ENCODE results near the gene SMYD4. TPM values are rescaled to one million over a fixed set of nuclear protein-coding genes. Genes with fewer than 3 reads are reported as not detected.
"Not testable (repeated sequence)": the region's sequence is repeated elsewhere in the genome, so short reads cannot be mapped to it uniquely, and the experiment has no call there.

The SMYD4 gene
- total RNA-seq, 3 donors from 2014 or later (not counting 1 experiment from before 2014, with no cell fraction given), result 20.3 to 37.8 (median 24.3) TPM

GRCh38 chr17:1742371-1743087 lies 87.2 kb downstream of the SMYD4 start, which contains the start of gene SERPINF2:
Gene SERPINF2, plus strand, starts transcription at chr17:1742871. Its CDS starts 2,125 bp downstream, at chr17:1744996.
- no peaks in the 10 kb centered on the region for H3K9me3 ChIP-seq (ENCODE audit: control insufficient read depth, insufficient read depth, low read length)
- no peak within 1 kb of the TSS for H3K27ac Mint-ChIP-seq
- ATAC-seq (no peak), DNase-seq (no peak)
- intact Hi-C loops (cut with micrococcal nuclease), result no loop called here
- no peak within 1 kb of the TSS for H3K4me3 ChIP-seq (ENCODE audit: low read length)
- 81% methylated on average over 10 of the region's 10 CpGs for WGBS (ENCODE audit: insufficient coverage)
- TF ChIP-seq, protein P1, sequence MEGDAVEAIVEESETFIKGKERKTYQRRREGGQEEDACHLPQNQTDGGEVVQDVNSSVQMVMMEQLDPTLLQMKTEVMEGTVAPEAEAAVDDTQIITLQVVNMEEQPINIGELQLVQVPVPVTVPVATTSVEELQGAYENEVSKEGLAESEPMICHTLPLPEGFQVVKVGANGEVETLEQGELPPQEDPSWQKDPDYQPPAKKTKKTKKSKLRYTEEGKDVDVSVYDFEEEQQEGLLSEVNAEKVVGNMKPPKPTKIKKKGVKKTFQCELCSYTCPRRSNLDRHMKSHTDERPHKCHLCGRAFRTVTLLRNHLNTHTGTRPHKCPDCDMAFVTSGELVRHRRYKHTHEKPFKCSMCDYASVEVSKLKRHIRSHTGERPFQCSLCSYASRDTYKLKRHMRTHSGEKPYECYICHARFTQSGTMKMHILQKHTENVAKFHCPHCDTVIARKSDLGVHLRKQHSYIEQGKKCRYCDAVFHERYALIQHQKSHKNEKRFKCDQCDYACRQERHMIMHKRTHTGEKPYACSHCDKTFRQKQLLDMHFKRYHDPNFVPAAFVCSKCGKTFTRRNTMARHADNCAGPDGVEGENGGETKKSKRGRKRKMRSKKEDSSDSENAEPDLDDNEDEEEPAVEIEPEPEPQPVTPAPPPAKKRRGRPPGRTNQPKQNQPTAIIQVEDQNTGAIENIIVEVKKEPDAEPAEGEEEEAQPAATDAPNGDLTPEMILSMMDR (IDR thresholded peaks at IDR 0.05), result no peak
- no peak within 1 kb of the TSS for H3K27ac ChIP-seq (ENCODE audit: low read length)
- H3K27me3 ChIP-seq (ENCODE audit: control insufficient read depth, insufficient read depth, low read length), result no peaks in the 10 kb centered on the region
- H3K4me1 ChIP-seq (ENCODE audit: control insufficient read depth, insufficient read depth, low read length), result no peaks in the 10 kb centered on the region
- peaks cover 3% of the 10 kb centered on the region for H3K36me3 ChIP-seq (ENCODE audit: control insufficient read depth, insufficient read depth, low read length)
- H3K36me3 Mint-ChIP-seq, result no peaks in the 10 kb centered on the region
- H3K9me3 Mint-ChIP-seq, result no peaks in the 10 kb centered on the region
- no peak within 1 kb of the TSS for H3K4me3 Mint-ChIP-seq
- H3K4me1 Mint-ChIP-seq, result peaks cover 0 to 6% of the 10 kb centered on the region in 2 donors
- no peaks in the 10 kb centered on the region for H3K27me3 Mint-ChIP-seq (ENCODE audit: low read depth in 2 of 2)

DNA sequence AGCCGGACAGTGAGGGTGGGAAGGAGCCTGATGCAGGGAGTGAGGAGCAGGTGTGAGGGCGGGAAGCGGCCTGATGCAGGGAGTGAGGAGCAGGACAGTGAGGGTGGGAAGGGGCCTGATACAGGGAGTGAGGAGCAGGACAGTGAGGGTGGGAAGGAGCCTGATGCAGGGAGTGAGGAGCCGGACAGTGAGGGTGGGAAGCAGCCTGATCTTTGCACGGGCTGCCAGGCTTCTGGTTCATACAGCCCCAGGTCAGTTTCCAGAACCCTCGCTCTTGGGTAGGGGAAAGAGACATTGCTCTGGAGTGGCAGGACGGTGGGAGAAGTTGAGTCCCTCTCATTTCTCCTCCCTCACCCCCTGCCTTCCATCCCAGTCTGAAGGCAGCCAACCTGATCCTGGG lies 87.8 kb downstream of the SMYD4 start:
- H3K27ac ChIP-seq (ENCODE audit: low read length); H3K27me3 Mint-ChIP-seq (ENCODE audit: low read depth in 2 of 2); intact Hi-C loops (cut with micrococcal nuclease); H3K4me3 Mint-ChIP-seq; H3K36me3 Mint-ChIP-seq; DNase-seq; ATAC-seq; H3K27me3 ChIP-seq (ENCODE audit: control insufficient read depth, insufficient read depth, low read length); H3K4me1 ChIP-seq (ENCODE audit: control insufficient read depth, insufficient read depth, low read length); H3K4me1 Mint-ChIP-seq; H3K27ac Mint-ChIP-seq; H3K9me3 Mint-ChIP-seq; H3K9me3 ChIP-seq (ENCODE audit: control insufficient read depth, insufficient read depth, low read length); H3K4me3 ChIP-seq (ENCODE audit: low read length); H3K36me3 ChIP-seq (ENCODE audit: control insufficient read depth, insufficient read depth, low read length): not testable (repeated sequence)
- WGBS (ENCODE audit: insufficient coverage), result 80% methylated on average over 5 of the region's 7 CpGs

DNA sequence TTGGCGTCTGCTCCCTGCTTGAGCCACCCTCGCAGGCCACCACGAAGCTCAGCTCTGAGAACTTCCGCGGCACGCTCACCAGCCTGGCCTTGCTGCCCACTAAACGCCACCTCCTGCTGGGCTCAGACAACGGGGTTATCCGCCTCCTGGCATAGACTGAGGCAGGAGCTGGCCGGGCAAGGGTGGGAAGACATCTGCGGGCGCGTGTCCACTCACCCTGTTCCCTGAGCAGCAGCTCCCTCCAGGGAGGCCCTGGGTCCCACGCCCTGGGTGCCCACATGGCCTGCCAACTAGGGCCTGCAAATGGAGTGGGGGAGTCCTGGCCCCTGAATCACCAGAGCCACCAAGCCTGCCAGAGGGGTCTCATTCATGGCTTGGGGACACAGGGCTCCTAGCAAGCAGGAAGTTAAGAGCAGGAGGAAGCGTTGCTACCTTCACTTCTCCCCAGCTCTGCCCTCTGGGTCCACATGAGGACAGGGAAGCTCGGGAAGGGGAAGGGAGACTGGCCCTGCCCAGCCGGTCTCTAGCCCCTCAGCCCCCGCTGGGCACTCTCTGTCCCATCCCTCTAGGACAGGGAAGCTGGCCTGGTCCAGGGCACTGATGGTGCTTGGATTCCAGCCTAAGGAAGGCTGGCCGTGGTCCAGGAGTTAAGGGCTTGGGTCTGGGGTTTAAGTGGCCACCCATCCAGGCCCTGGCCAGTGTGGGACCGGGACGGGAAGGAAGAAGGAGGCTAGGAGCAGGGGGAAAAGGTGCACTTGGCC lies 92.0 kb downstream of the SMYD4 start:
- no peaks in the 10 kb centered on the region for H3K9me3 ChIP-seq (ENCODE audit: control insufficient read depth, insufficient read depth, low read length)
- Mint-ChIP-seq H3K4me1 (peaks cover 0 to 12% of the 10 kb centered on the region in 2 donors), H3K9me3 (no peaks in the 10 kb centered on the region), H3K4me3 (no peak overlapping the region), H3K27me3 (ENCODE audit: low read depth in 2 of 2) (no peaks in the 10 kb centered on the region), H3K27ac (no peak overlapping the region), H3K36me3 (no peaks in the 10 kb centered on the region)
- no peak overlapping the region for H3K4me3 ChIP-seq (ENCODE audit: low read length)
- WGBS (ENCODE audit: insufficient coverage), result 96% methylated on average over 21 of the region's 21 CpGs
- H3K36me3 ChIP-seq (ENCODE audit: control insufficient read depth, insufficient read depth, low read length), result peaks cover 21% of the 10 kb centered on the region
- intact Hi-C loops (cut with micrococcal nuclease), result no loop called here
- TF ChIP-seq, protein P1 (IDR thresholded peaks at IDR 0.05), result no peak
- DNase-seq (no peak), ATAC-seq (no peak)
- H3K27ac ChIP-seq (ENCODE audit: low read length), result no peak overlapping the region
- H3K27me3 ChIP-seq (ENCODE audit: control insufficient read depth, insufficient read depth, low read length), result no peaks in the 10 kb centered on the region
- no peaks in the 10 kb centered on the region for H3K4me1 ChIP-seq (ENCODE audit: control insufficient read depth, insufficient read depth, low read length)
